Esophagus squamous epithelium (tissue), 5 donors: ENCODE results near the gene SLF2. TPM values are rescaled to one million over a fixed set of nuclear protein-coding genes. Genes with fewer than 3 reads are reported as not detected.

Experiments used
- DNase-seq: peaks from one replicate; lab custom pipeline; 2025; lab: John Stamatoyannopoulos, UW
- H3K27ac ChIP-seq, 4 donors: fragments of 200-600 bp; sonication (generic); one replicate each; pipeline ENCODE4 v1.5.1; 2016 to 2019; ENCODE audit warnings: mild to moderate bottlenecking in 1 of 4
- H3K27me3 ChIP-seq, 4 donors: fragments of 200-600 bp; sonication (generic); 1 replicate in 3 of 4; 2 replicates in 1 of 4; pipeline versions ENCODE4 v1.5.1 to v1.6.0; 2017 to 2021; ENCODE audit warnings: antibody characterized with exemption in 1 of 4
- H3K36me3 ChIP-seq, 3 donors: fragments of 200-600 bp; sonication (generic); one replicate each; pipeline ENCODE4 v1.5.1; 2016 to 2019
- H3K4me1 ChIP-seq, 3 donors: fragments of 200-600 bp; sonication (generic); one replicate each; pipeline ENCODE4 v1.5.1; 2017 to 2019
- H3K4me3 ChIP-seq, 4 donors: fragments of 200-600 bp; sonication (generic); 1 replicate in 3 of 4; 2 replicates in 1 of 4; pipeline ENCODE4 v1.5.1; 2016 to 2019; ENCODE audit warnings: mild to moderate bottlenecking in 2 of 4, moderate library complexity in 1 of 4
- H3K9me3 ChIP-seq, 3 donors: fragments of 200-600 bp; sonication (generic); one replicate each; pipeline ENCODE4 v1.5.1; 2016 to 2019
- POLR2A ChIP-seq, 4 donors: fragments of 450-650 bp; IDR thresholded peaks; one replicate each; pipeline ENCODE4 v1.6.1; 2017; ENCODE audit warnings: antibody characterized with exemption in 4 of 4, mild to moderate bottlenecking in 4 of 4, moderate library complexity in 3 of 4
- WGBS, 2 donors: methylation state at CpG; one replicate each; pipeline ENCODE4 v1.1.5; 2018; 5-methylcytosine and 5-hydroxymethylcytosine counted together
- intact Hi-C: fragments of 100-400 bp; cut with DNase I; formaldehyde crosslinking; loops from one replicate; pipeline ENCODE4 v1.15.0; 2022
- total RNA-seq, 4 donors: library from RNA; depleted of rRNA; stranded (reverse); fragments of >200 nt; gene quantifications; one replicate each; pipeline ENCODE4 v1.1.0, GENCODE V29; 2016
- TF ChIP-seq, protein P1 (sequence below), 6 experiments: fragments of 450-650 bp in 4 of 6; fragments of 200-600 bp in 2 of 6; sonication (generic) in 2 of 6; IDR thresholded peaks; one replicate each; pipeline ENCODE4 v1.5.1; 2016 to 2019; ENCODE audit warnings: antibody characterized with exemption in 6 of 6, mild to moderate bottlenecking in 4 of 6, moderate library complexity in 4 of 6
- donor health status: DM: yes; HTN: yes; CAD: no.

Gene SLF2
- total RNA-seq, 4 donors from 2014 or later = 12.1 to 24.8 (median 13.5) TPM

GRCh38 chr10:100872034-100872791 lies 40.5 kb upstream of the SLF2 start:
- 38 to 55% methylated on average over 8 to 11 of the region's 11 CpGs for WGBS, 2 donors
- Histone ChIP-seq H3K27ac (no peak overlapping the region), H3K27me3 (peaks cover 0 to 73% (median 0%) of the 10 kb centered on the region in 4 donors), H3K4me1 (no peaks in the 10 kb centered on the region), H3K9me3 (no peaks in the 10 kb centered on the region), H3K4me3 (no peak overlapping the region), H3K36me3 (no peaks in the 10 kb centered on the region)
- no peak for TF ChIP-seq POLR2A (IDR thresholded peaks at IDR 0.05)
- TF ChIP-seq, protein P1, sequence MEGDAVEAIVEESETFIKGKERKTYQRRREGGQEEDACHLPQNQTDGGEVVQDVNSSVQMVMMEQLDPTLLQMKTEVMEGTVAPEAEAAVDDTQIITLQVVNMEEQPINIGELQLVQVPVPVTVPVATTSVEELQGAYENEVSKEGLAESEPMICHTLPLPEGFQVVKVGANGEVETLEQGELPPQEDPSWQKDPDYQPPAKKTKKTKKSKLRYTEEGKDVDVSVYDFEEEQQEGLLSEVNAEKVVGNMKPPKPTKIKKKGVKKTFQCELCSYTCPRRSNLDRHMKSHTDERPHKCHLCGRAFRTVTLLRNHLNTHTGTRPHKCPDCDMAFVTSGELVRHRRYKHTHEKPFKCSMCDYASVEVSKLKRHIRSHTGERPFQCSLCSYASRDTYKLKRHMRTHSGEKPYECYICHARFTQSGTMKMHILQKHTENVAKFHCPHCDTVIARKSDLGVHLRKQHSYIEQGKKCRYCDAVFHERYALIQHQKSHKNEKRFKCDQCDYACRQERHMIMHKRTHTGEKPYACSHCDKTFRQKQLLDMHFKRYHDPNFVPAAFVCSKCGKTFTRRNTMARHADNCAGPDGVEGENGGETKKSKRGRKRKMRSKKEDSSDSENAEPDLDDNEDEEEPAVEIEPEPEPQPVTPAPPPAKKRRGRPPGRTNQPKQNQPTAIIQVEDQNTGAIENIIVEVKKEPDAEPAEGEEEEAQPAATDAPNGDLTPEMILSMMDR (IDR thresholded peaks at IDR 0.05) = peak in 4 of 6 experiments; percentile 12 to 43 (median 27)
- intact Hi-C loops = no loop called here
- DNase-seq = no peak

DNA sequence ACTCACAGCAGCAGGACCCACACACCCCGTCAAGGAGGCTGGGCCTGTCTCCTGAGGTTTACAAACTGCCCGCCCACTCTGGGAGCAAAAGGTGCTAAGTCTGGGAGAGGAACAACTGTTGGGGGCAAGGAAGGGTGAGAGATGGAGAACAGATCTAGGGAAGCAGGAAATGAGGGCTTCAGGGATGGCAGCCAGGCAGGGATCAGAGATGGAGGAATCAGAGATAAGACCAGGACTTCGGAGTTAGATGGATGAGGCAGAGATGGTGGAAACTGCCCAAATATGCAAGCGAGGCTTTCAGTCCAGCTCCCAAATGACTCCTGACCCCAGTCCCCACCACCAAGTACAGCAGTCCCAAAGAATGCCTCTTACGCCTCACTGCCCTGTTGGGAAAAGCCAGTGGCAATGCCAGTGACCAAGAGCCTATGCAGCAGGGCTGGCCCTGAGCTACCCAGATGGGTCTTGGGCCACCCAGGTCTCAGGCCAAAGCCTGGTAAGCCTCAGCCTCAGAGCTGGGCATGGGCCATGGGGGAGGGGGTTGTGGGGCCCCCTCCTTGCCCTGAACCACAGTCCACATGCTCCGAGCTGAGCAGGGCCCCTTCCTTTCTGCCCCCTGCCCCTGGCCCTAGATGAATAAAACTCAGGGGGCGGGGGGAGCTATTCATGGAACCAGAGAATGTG lies 39.5 kb upstream of the SLF2 start:
- WGBS, 2 donors = 60 to 65% methylated on average over 4 to 5 of the region's 7 CpGs

DNA sequence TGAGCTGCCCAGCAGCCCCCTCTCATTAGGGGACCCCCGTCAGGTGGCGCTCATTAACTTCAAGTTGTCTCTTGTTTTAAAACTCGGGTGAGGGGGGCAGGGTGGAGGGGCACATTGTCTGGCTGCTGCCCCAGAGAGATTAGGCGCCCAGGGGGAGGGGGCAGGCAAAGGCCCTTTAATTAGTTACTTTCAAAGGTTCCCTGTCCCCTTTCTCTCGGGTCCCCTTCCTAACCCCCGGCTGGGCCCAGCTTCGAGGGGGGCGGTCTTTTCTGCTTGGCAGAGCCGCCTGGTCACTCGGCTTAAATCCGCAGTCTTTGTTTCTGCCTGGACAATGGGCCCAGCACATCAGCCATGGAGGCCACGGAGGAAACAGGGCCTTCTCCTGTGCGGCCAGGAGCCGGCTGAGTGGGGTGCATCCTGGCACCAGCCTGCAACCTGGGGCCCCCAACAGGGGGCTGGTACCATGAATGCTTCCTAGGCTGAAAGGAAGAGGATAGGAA lies 38.9 kb upstream of the SLF2 start:
- H3K27me3 ChIP-seq = peaks cover 0 to 73% (median 0%) of the 10 kb centered on the region in 4 donors

More for the DNA sequence above, 39.5 kb upstream of the SLF2 start:
- Histone ChIP-seq H3K4me3 (no peak overlapping the region), H3K4me1 (no peaks in the 10 kb centered on the region), H3K27me3 (peaks cover 0 to 73% (median 0%) of the 10 kb centered on the region in 4 donors), H3K9me3 (no peaks in the 10 kb centered on the region), H3K36me3 (no peaks in the 10 kb centered on the region), H3K27ac (no peak overlapping the region)
- intact Hi-C loops = no loop called here
- TF ChIP-seq, protein P1 (IDR thresholded peaks at IDR 0.05) = no peak
- no peak for TF ChIP-seq POLR2A (IDR thresholded peaks at IDR 0.05)
- DNase-seq = no peak

GRCh38 chr10:100874702-100875483 lies 37.9 kb upstream of the SLF2 start:
- no peak overlapping the region for H3K4me3 ChIP-seq
- H3K27me3 ChIP-seq = peaks cover 0 to 79% (median 0%) of the 10 kb centered on the region in 4 donors
- no peak for DNase-seq
- 49 to 73% methylated on average over 14 to 20 of the region's 20 CpGs for WGBS, 2 donors
- H3K27ac ChIP-seq = no peak overlapping the region
- H3K4me1 ChIP-seq = no peaks in the 10 kb centered on the region
- no peaks in the 10 kb centered on the region for H3K36me3 ChIP-seq
- H3K9me3 ChIP-seq = no peaks in the 10 kb centered on the region
- TF ChIP-seq, protein P1 (IDR thresholded peaks at IDR 0.05) = no peak
- TF ChIP-seq POLR2A (IDR thresholded peaks at IDR 0.05) = no peak
- intact Hi-C loops = no loop called here

More for the DNA sequence above, 38.9 kb upstream of the SLF2 start:
- Histone ChIP-seq H3K4me1 (no peaks in the 10 kb centered on the region), H3K36me3 (no peaks in the 10 kb centered on the region), H3K4me3 (no peak overlapping the region), H3K9me3 (no peaks in the 10 kb centered on the region), H3K27ac (no peak overlapping the region)
- no peak for DNase-seq
- WGBS, 2 donors = 66% methylated on average over 11 to 13 of the region's 14 CpGs
- intact Hi-C loops = no loop called here
- TF ChIP-seq POLR2A (IDR thresholded peaks at IDR 0.05) = no peak
- TF ChIP-seq, protein P1 (IDR thresholded peaks at IDR 0.05) = no peak
